KBM-7 (cell line): ENCODE data around the gene DMRTC1B.
"Not testable (repeated sequence)": the region's sequence is repeated elsewhere in the genome, so short reads cannot be mapped to it uniquely, and the experiment has no call there.

Experiments
- DNase-seq: peaks from one replicate; pipeline ENCODE4 v3.0.0-alpha.2; 2015
- in situ Hi-C: fragments of 300-500 bp; cut with MboI; formaldehyde crosslinking; loops from 2 replicates; pipeline ENCODE4 v1.14.3; 2020; ENCODE audit warnings: low sequenced_read_pairs, low pct_unique_long_range_greater_than_20kb, mixed read lengths

DMRTC1B gene

GRCh38 chrX:72776653-72777466 is at the start of gene DMRTC1B:
Gene DMRTC1B, plus strand, starts transcription at chrX:72776890. Its CDS starts 68,246 bp downstream, at chrX:72845136.
- DNase-seq, in situ Hi-C loops: not testable (repeated sequence)

- in situ Hi-C loops: no loop called here
These were observed 48.8 kb upstream of the DMRTC1B start for GRCh38 chrX:72727846-72728245.

GRCh38 chrX:72733636-72734035 is 43.1 kb upstream of the DMRTC1B start:
- DNase-seq, in situ Hi-C loops: not testable (repeated sequence)

More at GRCh38 chrX:72727846-72728245, 48.8 kb upstream of the DMRTC1B start:
- no peak for DNase-seq

GRCh38 chrX:72735561-72735960 is 41.1 kb upstream of the DMRTC1B start:
- DNase-seq: no peak
- in situ Hi-C loops: no loop called here

GRCh38 chrX:72745546-72745945 is 31.1 kb upstream of the DMRTC1B start:
- DNase-seq, in situ Hi-C loops: not testable (repeated sequence)

- in situ Hi-C loops, DNase-seq: not testable (repeated sequence)
These were observed 28.1 kb upstream of the DMRTC1B start for GRCh38 chrX:72748545-72748944.

GRCh38 chrX:72760454-72760853 is 16.2 kb upstream of the DMRTC1B start:
- in situ Hi-C loops, DNase-seq: not testable (repeated sequence)

GRCh38 chrX:72777467-72777790 is 739 bp downstream of the DMRTC1B start:
- in situ Hi-C loops, DNase-seq: not testable (repeated sequence)

GRCh38 chrX:72778146-72778545 is 1.5 kb downstream of the DMRTC1B start:
- in situ Hi-C loops, DNase-seq: not testable (repeated sequence)

- DNase-seq, in situ Hi-C loops: not testable (repeated sequence)
These were observed 5.9 kb downstream of the DMRTC1B start, which contains the start of gene FAM236B for GRCh38 chrX:72782560-72782959. Gene FAM236B, minus strand, starts transcription at chrX:72782660. Its CDS starts 100 bp downstream, at chrX:72782560.

GRCh38 chrX:72783365-72783936 is 6.8 kb downstream of the DMRTC1B start:
- in situ Hi-C loops: not testable (repeated sequence)

GRCh38 chrX:72783964-72784363 is 7.3 kb downstream of the DMRTC1B start:
- DNase-seq, in situ Hi-C loops: not testable (repeated sequence)

More at GRCh38 chrX:72783365-72783936, 6.8 kb downstream of the DMRTC1B start:
- DNase-seq: not testable (repeated sequence)

- DNase-seq, in situ Hi-C loops: not testable (repeated sequence)
These were observed 11.5 kb downstream of the DMRTC1B start for GRCh38 chrX:72788142-72788541.

GRCh38 chrX:72790390-72790789 is 13.7 kb downstream of the DMRTC1B start:
- DNase-seq, in situ Hi-C loops: not testable (repeated sequence)

- in situ Hi-C loops, DNase-seq: not testable (repeated sequence)
These were observed 31.4 kb downstream of the DMRTC1B start, which contains the start of gene FAM236D for GRCh38 chrX:72808110-72808509. Gene FAM236D, minus strand, starts transcription at chrX:72808210. Its CDS starts 100 bp downstream, at chrX:72808110.

- DNase-seq, in situ Hi-C loops: not testable (repeated sequence)
These were observed 54.0 kb downstream of the DMRTC1B start for GRCh38 chrX:72830701-72831100.

- DNase-seq, in situ Hi-C loops: not testable (repeated sequence)
These were observed 60.8 kb downstream of the DMRTC1B start for GRCh38 chrX:72837532-72837931.

GRCh38 chrX:72882898-72883297 is 106.2 kb downstream of the DMRTC1B start:
- in situ Hi-C loops, DNase-seq: not testable (repeated sequence)

- DNase-seq, in situ Hi-C loops: not testable (repeated sequence)
These were observed 113.0 kb downstream of the DMRTC1B start for GRCh38 chrX:72889740-72890139.
